HG03378 (cell line): ENCODE results near the gene PGC.

ENCODE experiments used
- ATAC-seq: cut with Tn5 transposase; IDR thresholded peaks from one replicate; pipeline ENCODE4 v1.9.1; 2021; ENCODE audit warnings: mild to moderate bottlenecking, moderate library complexity; ENCODE audit not compliant: unreplicated experiment

PGC gene

GRCh38 chr6:41702089-41702745 lies 45.0 kb downstream of the PGC start:
- no peak for ATAC-seq

GRCh38 chr6:41700463-41701347 lies 46.5 kb downstream of the PGC start:
- no peak for ATAC-seq

GRCh38 chr6:41699063-41699462 lies 48.1 kb downstream of the PGC start:
- ATAC-seq, result no peak

- no peak for ATAC-seq
Measured at GRCh38 chr6:41697861-41698781, 49.1 kb downstream of the PGC start.

- no peak for ATAC-seq
Measured at GRCh38 chr6:41696788-41697187, 50.4 kb downstream of the PGC start.

- ATAC-seq, result no peak
Measured at GRCh38 chr6:41695825-41696224, 51.4 kb downstream of the PGC start.

- no peak for ATAC-seq
Measured at GRCh38 chr6:41694815-41695526, 52.2 kb downstream of the PGC start.

- no peak for ATAC-seq
Measured at GRCh38 chr6:41693281-41694240, 53.6 kb downstream of the PGC start.

- ATAC-seq, result no peak
Measured at GRCh38 chr6:41692730-41693129, 54.5 kb downstream of the PGC start.

GRCh38 chr6:41692080-41692675 lies 55.0 kb downstream of the PGC start:
- ATAC-seq, result no peak

GRCh38 chr6:41691426-41692079 lies 55.6 kb downstream of the PGC start:
- no peak for ATAC-seq

- no peak for ATAC-seq
Measured at GRCh38 chr6:41690541-41691330, 56.5 kb downstream of the PGC start.

GRCh38 chr6:41689171-41690008 lies 57.8 kb downstream of the PGC start:
- ATAC-seq, result no peak

- no peak for ATAC-seq
Measured at GRCh38 chr6:41688256-41688965, 58.8 kb downstream of the PGC start.

GRCh38 chr6:41687501-41688175 lies 59.6 kb downstream of the PGC start:
- no peak for ATAC-seq
